BLaER1 treated with 17β-estradiol and CSF1 and Interleukin-3, amounts not matched to agents 10 nM and 100 nM (cell line): Measurements from ENCODE around the gene PSMC1.

Experiments
- H3K27ac ChIP-seq, 11 experiments: shearing (Covaris generic); formaldehyde crosslinking; 2 replicates each; pipeline ENCODE4 v1.8.1; 2022
- H3K27me3 ChIP-seq, 11 experiments: shearing (Covaris generic); formaldehyde crosslinking; 2 replicates each; pipeline ENCODE4 v1.8.1; 2022
- H3K36me3 ChIP-seq, 11 experiments: shearing (Covaris generic); formaldehyde crosslinking; 2 replicates each; pipeline ENCODE4 v1.8.1; 2022
- H3K4me1 ChIP-seq, 10 experiments: shearing (Covaris generic); formaldehyde crosslinking; 2 replicates each; pipeline ENCODE4 v1.8.1; 2022
- H3K4me2 ChIP-seq, 11 experiments: shearing (Covaris generic); formaldehyde crosslinking; 2 replicates each; pipeline ENCODE4 v1.8.1; 2022
- H3K4me3 ChIP-seq, 10 experiments: shearing (Covaris generic); formaldehyde crosslinking; 2 replicates each; pipeline ENCODE4 v1.8.1; 2022
- H3K9ac ChIP-seq, 11 experiments: shearing (Covaris generic); formaldehyde crosslinking; 2 replicates each; pipeline ENCODE4 v1.8.1; 2022
- H3K9me3 ChIP-seq, 11 experiments: shearing (Covaris generic); formaldehyde crosslinking; replicated peaks in 1 of 11; 2 replicates each; pipeline ENCODE4 v1.8.1; 2022
- H4K20me1 ChIP-seq, 11 experiments: shearing (Covaris generic); formaldehyde crosslinking; 2 replicates each; pipeline ENCODE4 v1.8.1; 2022
- Cebpa-rat ChIP-seq, 11 experiments: shearing (Covaris generic); IDR thresholded peaks; 2 replicates each; pipeline ENCODE4 v1.8.1; 2022

The PSMC1 gene

DNA sequence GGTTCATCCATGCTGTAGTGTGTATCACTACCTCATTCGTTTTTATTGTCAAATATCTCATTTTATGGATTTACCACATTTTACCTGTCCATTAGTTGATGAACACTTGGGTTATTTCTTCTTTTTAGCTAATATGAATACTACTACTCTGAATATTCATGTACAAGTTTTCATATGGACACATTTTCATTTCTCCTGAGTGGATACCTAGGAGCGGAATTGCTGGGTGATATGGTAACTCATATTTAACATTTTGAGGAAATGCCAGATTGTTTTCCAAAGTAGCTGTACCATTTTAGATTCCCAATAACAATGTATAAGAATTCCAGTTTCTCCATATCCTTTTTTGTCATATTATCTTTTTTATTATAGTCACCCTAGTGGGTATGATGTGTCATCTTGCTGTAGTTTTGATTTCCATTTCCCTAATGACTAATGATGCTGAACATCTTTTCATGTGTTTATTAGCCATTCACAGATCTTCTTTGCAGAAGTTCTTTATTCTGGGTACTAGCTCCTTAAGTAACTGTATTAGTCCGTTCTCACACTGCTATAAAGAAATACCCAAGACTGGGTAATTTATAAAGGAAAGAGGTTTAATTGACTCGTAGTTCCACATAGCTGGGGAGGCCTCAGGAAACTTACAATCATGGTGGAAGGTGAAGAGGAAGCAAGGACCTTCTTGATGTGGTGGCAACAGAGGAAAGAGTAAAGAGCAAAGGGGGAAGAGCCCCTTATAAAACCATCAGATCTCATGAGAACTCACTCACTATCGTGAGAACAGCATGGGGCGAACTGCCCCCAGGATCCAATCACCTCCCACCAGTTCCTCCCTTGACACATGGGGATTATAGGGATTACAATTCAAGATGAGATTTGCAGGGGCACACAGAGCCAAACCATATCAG, 63.5 kb downstream of the PSMC1 start:
- Histone ChIP-seq H3K4me1 (peaks cover 16 to 28% (median 22%) of the 10 kb centered on the region in 10 experiments; a peak in 19 of 20 replicates), H3K4me2 (no peak overlapping the region), H3K9me3 (peaks cover 12 to 30% (median 20%) of the 10 kb centered on the region in 11 experiments; a peak in 21 of 22 replicates), H3K27me3 (no peaks in the 10 kb centered on the region), H3K27ac (no peak overlapping the region), H3K9ac (no peak overlapping the region), H4K20me1 (peaks cover 0 to 37% (median 9%) of the 10 kb centered on the region in 11 experiments; a peak in 10 of 22 replicates), H3K36me3 (peaks cover 44 to 79% (median 62%) of the 10 kb centered on the region in 11 experiments), H3K4me3 (no peak overlapping the region)
- no peak for TF ChIP-seq Cebpa-rat (IDR thresholded peaks at IDR 0.05)

DNA sequence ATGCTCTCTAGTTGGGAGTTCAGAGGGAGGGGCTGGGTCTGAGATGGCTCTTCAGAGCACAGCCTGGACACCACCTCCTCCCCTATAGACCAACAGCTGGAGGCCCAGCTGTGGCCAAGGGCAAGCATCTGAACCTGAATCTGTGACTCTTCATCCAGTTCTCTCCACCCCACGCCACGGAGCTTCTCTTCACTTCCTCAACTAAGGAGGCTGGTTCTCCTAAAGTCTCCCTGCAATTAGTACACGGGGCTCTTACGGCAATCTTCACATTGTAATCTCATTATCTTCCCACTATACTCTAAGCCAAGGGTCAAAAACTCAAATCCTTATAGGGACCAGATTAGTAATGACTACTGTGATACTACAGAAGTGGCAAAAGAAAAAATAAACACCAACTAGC, 65.5 kb downstream of the PSMC1 start:
- Histone ChIP-seq H3K4me3 (no peak overlapping the region), H3K4me2 (no peak overlapping the region), H4K20me1 (peaks cover 0 to 45% (median 9%) of the 10 kb centered on the region in 11 experiments; a peak in 11 of 22 replicates), H3K4me1 (peaks cover 9 to 19% (median 13%) of the 10 kb centered on the region in 10 experiments; a peak in 18 of 20 replicates), H3K27me3 (no peaks in the 10 kb centered on the region), H3K27ac (no peak overlapping the region), H3K9ac (no peak overlapping the region), H3K36me3 (peaks cover 26 to 71% (median 53%) of the 10 kb centered on the region in 11 experiments), H3K9me3 (peaks cover 12 to 30% (median 20%) of the 10 kb centered on the region in 11 experiments; a peak in 21 of 22 replicates)
- no peak for TF ChIP-seq Cebpa-rat (IDR thresholded peaks at IDR 0.05)
